HUES64 (cell line): ENCODE results near the gene DLG1.

Source experiments
- H3K27ac ChIP-seq: 2 replicates; pipeline ENCODE4 v1.7.0; 2013; ENCODE audit warnings: low read depth, low read length, inconsistent platforms
- H3K27me3 ChIP-seq: 2 replicates; pipeline ENCODE4 v1.6.1; 2013; ENCODE audit warnings: mild to moderate bottlenecking, low read length; ENCODE audit not compliant: insufficient read depth
- H3K36me3 ChIP-seq: 2 replicates; pipeline ENCODE4 v1.6.1; 2013; ENCODE audit warnings: mild to moderate bottlenecking, low read length; ENCODE audit not compliant: insufficient read depth
- H3K4me1 ChIP-seq: 2 replicates; pipeline ENCODE4 v1.6.1; 2013; ENCODE audit warnings: mild to moderate bottlenecking, low read length, moderate library complexity; ENCODE audit not compliant: insufficient read depth
- H3K4me3 ChIP-seq: 2 replicates; pipeline ENCODE4 v1.5.1; 2013; ENCODE audit warnings: mild to moderate bottlenecking, low read length, moderate library complexity
- H3K9ac ChIP-seq: 2 replicates; pipeline ENCODE4 v1.6.1; 2013; ENCODE audit warnings: mild to moderate bottlenecking, low read depth, low read length
- H3K9me3 ChIP-seq: 2 replicates; pipeline ENCODE4 v1.6.1; 2013; ENCODE audit warnings: low read depth, low read length; ENCODE audit not compliant: insufficient read depth
- WGBS: fragments of 150-250, 120-280 bp; methylation state at CpG from one replicate; pipeline ENCODE4 v1.1.7; 2013; ENCODE audit warnings: missing lambda C conversion rate; 5-methylcytosine and 5-hydroxymethylcytosine counted together

Gene DLG1

GRCh38 chr3:196994056-196994455 lies 304.4 kb downstream of the DLG1 start:
- H3K9ac ChIP-seq, result no peak overlapping the region
- WGBS, result 54% methylated on average over 16 of the region's 16 CpGs
- H3K4me1 ChIP-seq, result no peaks in the 10 kb centered on the region
- no peaks in the 10 kb centered on the region for H3K9me3 ChIP-seq
- H3K4me3 ChIP-seq, result no peak overlapping the region
- H3K36me3 ChIP-seq, result no peaks in the 10 kb centered on the region
- H3K27ac ChIP-seq, result no peak overlapping the region
- no peaks in the 10 kb centered on the region for H3K27me3 ChIP-seq
